ENCODE data around the gene SYNE3. TPM values are rescaled to one million over a fixed set of nuclear protein-coding genes. Genes with fewer than 3 reads are reported as not detected.

The SYNE3 gene
- total and polyA plus RNA-seq, 2 of the 8 experiments (the other 6 are each of a cell fraction or from before 2014, with no cell fraction given) = under 0.01 TPM; not detected in 1

- TF ChIP-seq HDAC2 (IDR thresholded peaks at IDR 0.05; ENCODE audit: borderline replicate concordance in 1 of 2, low read depth in 2 of 2, low read length in 2 of 2) (no peak), BRCA1 (IDR thresholded peaks at IDR 0.05; ENCODE audit: low read depth, low read length) (no peak), POLR2AphosphoS5 (IDR thresholded peaks at IDR 0.05; ENCODE audit: low read depth, low read length) (no peak), RAD21 (IDR thresholded peaks at IDR 0.05 in 1 of 2, conservative IDR thresholded peaks at IDR 0.05 in 1 of 2; ENCODE audit: low read depth in 2 of 2, low read length in 2 of 2) (no peak), KDM1A (IDR thresholded peaks at IDR 0.05; ENCODE audit: borderline replicate concordance, low read length) (no peak), SUZ12 (IDR thresholded peaks at IDR 0.05; ENCODE audit: low read length) (no peak), TAF7 (optimal IDR thresholded peaks at IDR 0.05; ENCODE audit: borderline replicate concordance, low read depth, low read length) (no peak), ZNF274 (IDR thresholded peaks at IDR 0.05; ENCODE audit: borderline replicate concordance, extremely low read depth, low read length) (no peak)
These were observed 1.7 kb upstream of the SYNE3 start (continued) for GRCh38 chr14:95518045-95518751.

Data from H1 (cell line).